Posterior cingulate gyrus (tissue), 11 donors: ENCODE data around the gene AGA.

Experiments
- DNase-seq, 10 donors: peaks; one replicate each; pipeline versions ENCODE4 v3.0.0 to v3.0.0-alpha.2; 2020 to 2021; ENCODE audit warnings: mixed read lengths in 3 of 10
- intact Hi-C: fragments of 100-400 bp; cut with DNase I; formaldehyde crosslinking; loops from one replicate; pipeline ENCODE4 v1.15.1; 2023

The AGA gene

DNA sequence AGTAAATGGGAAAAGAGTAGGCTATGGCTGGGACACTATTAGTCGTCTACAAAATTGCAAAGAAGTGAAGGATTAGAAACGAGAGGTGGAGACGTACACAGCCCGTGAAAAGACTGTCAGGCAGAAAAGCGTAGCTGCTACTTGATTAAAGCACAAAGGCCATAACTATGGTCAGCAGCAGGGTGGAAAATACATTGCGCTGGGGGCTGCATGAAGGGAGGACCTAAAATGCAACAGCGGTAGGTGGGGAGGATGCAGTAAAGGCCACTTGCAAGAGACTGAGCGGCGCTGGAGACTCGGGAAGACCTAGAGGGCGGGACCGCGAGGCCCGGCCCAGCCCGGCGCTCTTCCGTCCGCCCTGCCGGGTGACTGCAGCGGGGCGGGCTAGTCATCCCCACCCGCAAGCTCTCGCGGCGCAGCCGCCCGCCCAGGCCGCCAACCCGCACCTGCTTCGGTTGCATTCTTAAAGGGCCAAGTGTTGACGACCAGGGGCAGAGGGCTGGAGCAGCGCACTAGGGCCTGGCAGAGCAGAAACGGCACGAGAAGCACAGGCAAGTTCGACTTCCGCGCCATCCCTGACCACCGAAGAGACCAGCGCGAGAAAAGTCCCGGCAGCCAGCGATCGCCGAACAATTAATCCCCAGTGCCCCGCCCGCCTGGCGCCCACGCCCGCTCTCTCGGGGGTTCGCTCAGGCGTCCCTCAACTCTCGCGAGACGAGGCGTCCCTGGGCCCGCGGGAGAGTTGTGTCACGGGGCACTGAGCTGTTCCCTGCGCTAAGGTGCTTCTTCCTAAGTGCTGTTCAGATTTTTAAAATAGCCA is at the start of gene AGA:
TSS of gene AGA (minus strand) at position 635 of the 820 bp plus-strand sequence. CDS start at position 573, 62 bp downstream.
- intact Hi-C loops = no loop called here
- peak; percentile 91 to 99 (median 94) for DNase-seq

DNA sequence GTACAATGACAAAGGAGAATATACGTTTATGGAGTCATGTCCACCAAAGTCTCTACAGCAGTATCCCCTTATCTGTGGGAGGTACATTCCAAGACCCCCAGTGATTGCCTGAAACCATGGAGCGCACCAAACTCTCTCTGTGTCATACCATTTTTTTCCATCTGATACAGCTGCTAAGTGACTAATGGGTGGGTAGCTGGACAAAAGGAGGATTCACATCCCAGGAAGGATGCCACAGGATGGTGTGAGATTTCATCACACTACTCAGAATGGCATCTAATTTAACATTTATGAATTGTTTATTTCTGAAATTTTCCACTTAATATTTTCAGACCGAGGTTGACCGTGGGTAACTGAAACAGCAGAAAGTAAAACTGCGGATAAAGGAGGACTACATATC is 49.8 kb upstream of the AGA start:
- intact Hi-C loops = no loop called here
- DNase-seq = no peak

DNA sequence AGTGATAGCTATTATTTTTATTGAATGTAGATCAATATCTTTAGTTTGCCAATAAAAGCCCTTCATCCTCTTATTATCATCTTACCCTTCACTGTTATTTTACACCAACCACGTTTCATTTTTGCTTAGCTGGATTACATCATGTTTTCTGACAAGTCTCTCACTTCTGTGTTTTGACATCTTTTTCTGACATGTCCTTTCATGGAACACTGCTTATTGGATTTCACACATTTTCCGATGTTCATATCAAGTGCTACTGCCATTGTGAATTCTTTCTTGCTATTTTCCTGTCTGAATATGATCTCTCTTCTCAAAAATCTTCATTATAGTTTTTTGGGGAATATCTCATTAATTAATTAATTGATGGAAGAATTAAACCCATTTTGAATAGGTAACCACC is 48.5 kb upstream of the AGA start:
- DNase-seq = no peak
- intact Hi-C loops = no loop called here

DNA sequence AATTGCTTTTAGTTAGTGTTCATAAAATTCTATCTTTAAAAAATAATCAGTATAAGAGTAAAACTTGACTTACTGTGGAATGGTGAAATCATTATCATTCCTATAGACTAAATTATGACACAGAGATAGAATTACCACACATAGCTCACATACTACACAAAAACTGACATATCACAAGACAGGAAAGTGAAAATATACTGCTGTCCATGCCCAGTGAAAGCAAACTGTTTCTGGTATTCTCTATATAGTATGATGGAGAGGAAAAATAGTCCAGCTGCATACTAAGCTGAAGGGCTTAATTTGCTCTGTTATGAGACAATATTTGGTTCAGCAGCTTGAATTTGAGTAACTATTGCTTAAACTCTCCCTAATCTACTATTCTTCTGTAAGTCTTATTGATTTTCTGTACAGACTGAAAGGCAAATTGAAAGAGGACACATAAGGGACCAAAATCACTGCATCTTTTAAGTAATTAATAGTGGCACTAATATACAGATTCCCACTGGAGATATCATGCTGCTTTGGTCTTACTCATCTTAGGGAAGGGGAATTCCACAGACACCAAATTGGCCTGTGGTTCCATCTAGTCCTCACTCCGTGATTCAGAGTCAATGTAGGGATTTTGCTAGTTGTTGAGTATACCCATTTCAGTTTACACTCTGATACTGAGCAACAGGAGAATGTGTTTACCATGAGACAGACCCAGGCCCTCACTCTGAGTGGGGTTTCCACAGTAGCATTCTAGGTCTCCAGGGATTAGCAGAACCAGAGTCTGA is 47.4 kb upstream of the AGA start:
- intact Hi-C loops = no loop called here
- no peak for DNase-seq

DNA sequence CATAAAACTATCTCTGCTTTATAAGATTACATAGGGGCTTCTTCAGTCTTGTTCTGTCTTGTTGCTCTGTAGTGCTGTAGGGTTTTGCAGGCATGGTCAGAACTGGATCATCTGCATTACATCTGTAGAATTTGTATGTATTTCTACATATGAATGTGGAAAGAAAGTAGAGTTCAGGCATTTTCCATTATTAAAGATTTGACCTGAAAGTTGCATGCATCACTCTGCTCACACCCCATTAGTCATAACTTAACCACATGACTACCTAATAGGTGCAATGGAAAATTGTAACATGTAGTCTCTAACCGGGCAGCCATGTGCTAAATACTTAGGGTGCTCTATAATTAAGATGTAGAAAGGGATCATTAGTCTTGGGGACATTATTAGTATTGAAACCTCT is 45.7 kb upstream of the AGA start:
- DNase-seq = no peak
- intact Hi-C loops = no loop called here

DNA sequence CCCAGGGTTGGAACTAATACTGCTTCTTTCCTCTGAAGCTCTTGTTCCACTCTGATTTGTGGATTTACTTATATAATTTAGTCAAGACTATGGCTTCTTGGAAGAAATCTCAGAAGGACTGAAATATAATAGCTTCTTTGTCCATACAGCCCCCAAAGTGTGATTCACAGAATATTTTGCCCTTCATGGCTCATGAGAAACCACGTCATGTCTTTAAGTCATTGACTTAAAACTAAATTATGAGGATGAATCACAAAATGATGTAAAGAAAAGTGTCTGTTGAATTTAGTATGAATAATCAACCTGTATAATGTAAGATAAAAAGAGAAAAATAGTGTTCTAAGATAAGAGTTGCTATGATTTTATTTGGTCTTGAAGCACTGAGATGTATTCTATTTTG is 43.3 kb upstream of the AGA start:
- intact Hi-C loops = no loop called here
- DNase-seq = no peak

DNA sequence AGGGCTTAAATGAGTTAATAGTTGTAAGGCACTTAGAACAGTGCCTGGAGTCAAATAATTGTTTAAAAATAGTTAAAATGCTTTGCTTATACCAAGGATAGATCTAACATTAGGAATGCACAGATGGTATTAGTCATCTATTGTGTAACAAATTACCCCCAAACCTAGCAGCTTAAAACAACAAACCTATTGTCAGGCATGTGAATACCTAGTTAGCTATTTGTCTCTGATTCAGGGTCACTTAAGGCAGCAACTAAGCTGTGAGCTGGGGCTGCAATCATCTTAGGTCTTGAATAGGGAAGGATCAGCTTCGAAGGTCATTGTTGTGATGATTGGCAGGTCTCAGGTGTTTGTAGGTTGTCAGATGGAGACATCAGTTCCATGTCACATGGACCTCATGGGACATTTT is 42.4 kb upstream of the AGA start:
- intact Hi-C loops = no loop called here

DNA sequence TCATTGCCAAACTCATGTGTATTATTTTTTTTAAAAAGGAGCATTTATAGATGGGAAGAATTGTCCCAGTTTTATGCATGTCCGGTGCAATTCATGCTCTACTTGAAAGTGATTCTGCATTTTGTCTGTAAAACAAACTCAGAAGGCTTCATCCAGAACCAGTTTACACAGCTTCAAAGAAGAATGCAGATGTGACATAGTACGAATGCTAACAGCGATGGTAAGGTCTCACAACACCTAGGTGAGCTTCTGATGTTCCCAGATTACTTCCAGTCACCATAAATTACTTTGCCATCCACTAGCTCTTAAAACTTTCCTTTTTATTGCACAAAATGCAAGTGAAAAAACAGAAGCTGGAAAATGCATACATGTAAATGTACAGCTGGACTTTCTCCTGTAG is 41.5 kb upstream of the AGA start:
- DNase-seq = no peak
- intact Hi-C loops = no loop called here

More for the DNA sequence above, 42.4 kb upstream of the AGA start:
- DNase-seq = no peak

DNA sequence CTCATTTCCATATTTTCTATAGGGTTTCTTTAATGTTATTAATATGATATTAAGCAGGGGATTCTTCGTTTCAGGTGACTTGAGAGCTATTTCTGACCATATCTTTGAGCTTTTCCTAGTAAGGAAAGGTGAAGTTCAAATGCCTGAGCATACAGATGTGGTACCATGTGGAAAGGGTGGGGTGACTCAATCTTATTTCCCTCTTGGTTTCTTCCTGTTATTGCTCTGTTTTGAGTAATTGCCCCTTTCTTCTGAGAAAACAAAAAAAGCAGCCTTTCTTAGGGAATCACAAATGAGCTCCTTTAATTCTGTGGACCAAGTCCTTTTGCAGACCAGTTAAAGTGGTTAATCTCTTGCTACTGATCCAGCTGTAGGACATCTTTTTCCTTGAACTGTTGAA is 41.0 kb upstream of the AGA start:
- DNase-seq = no peak
- intact Hi-C loops = no loop called here

DNA sequence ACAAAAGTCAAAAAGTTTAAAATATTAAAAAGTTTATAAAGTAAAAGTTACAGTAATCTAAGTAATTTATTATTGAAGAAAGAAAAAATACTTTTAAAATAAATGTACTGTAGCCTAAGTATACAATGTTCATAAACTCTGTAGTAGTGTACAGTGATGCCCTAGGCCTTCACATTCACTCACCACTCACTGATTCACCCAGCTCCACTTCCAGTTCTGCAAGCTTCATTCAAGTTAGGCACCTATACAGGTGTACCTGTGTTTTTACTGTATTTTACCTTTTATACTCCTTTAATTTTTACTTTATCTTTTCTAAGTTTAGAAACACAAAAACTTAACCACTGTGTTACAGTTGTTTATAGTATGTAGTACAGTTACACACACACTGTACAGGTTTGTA is 40.1 kb upstream of the AGA start:
- no peak for DNase-seq
- intact Hi-C loops = no loop called here

DNA sequence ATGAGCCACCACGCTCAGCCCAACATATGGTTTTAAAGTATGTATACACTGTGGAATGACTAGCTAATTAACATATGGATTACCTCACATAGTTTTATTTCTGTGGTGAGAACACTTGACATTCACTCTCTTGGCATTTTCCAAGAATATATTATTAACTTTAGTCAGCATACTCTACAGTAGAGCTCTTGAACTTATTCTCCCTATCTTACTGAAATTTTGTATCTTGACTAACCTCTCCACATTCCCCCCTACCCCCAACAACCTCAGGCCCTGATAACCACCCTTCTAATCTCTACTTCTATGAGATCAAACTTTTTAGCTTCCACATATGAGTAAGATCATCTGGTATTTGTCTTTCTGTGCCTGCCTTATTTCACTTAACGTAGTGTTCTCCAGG is 38.6 kb upstream of the AGA start:
- intact Hi-C loops = no loop called here

DNA sequence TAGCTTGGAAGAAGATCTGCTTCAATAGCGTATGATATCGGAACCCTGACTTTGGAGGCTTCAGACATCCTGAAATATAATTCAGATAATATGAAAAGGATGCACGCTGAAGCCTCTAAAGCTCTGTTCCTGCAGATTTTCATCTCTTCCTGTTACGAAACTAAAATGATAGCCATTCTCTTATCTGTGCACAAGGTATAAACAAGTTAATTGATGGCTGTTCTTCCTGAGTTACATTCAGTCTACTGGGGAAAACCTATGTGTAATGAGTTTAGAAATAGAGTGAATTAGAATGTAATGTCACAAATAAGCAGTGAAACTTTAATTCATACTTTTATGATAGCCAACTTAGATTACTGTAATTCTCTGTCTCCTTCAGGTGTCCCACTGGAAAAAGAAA is 36.8 kb upstream of the AGA start:
- DNase-seq = no peak
- intact Hi-C loops = no loop called here

More for the DNA sequence above, 38.6 kb upstream of the AGA start:
- DNase-seq = no peak

DNA sequence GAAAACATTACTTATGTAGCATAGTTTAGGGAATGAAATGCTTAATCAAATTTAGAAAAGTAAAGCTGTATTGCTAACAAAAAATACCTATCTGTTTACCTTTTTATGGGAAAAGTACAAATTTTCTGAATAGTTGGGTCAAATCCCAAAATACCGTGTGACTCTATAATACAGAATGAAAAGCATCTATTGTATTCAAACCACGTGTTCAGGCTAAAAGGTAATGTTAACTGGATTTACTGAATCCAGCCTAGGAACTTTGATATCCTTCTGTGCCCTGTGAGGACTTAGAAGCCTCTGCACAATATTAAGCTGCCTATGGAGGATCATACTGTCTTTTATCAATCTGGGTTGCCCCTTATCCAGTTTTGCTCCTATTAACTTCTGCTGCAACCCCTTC is 36.3 kb upstream of the AGA start:
- no peak for DNase-seq
- intact Hi-C loops = no loop called here

DNA sequence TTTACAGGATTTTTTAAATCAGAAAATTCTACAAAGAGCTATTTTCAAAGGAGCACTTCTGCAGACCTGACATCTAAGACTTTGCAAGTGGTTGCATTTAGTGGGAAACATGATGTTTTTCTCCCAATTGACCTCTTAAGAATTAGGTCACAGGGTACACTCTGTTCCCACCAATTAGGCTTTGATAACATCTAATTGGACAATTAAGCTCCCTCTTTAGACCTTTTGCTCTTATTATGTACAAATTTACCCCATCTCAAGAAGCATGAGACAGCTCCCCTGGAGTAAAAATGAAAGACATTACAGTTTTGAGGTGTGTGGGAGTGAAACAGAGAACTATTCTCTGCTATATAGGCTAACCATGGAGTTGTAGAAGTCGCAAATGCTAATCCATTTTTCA is 31.8 kb upstream of the AGA start:
- no peak for DNase-seq
- intact Hi-C loops = no loop called here

DNA sequence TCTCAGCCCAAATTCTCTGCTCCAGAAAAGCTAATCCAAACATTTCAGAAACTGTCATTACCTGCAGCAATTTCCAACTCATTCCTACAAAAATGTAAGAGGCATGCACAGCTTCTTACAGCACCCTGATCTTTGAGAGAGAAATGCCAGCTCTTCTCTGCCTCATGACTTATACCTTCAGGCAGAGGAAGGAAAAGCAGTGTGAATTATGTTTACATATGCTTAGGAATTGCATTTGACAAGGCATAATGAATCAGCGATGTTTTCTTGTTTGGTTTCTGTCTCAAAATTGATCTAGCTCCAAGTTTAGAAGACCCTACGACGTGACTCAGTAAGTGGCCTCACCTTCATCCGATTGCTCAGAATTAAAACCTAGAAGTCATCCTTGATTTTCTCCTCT is 21.8 kb upstream of the AGA start:
- no peak for DNase-seq
- intact Hi-C loops = no loop called here

DNA sequence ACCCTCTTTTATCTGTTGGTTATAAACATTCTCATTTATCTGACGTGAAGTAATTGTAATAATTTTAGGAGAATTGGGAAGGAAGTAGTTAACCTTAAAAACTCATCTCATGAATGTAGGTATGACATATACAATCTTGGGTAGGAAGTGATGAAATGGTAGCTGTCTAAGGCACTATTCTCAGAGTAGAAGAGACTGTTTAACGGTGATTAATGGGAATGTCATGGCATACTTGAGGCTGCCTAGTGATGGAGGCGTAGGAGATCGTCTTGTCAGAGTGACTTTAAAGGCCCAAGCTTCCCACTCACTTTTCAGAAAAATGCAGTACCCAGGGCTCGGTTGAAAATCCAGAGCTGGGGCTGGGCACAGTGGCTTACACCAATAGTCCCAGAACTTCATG is 19.4 kb upstream of the AGA start:
- DNase-seq = no peak
- intact Hi-C loops = no loop called here

DNA sequence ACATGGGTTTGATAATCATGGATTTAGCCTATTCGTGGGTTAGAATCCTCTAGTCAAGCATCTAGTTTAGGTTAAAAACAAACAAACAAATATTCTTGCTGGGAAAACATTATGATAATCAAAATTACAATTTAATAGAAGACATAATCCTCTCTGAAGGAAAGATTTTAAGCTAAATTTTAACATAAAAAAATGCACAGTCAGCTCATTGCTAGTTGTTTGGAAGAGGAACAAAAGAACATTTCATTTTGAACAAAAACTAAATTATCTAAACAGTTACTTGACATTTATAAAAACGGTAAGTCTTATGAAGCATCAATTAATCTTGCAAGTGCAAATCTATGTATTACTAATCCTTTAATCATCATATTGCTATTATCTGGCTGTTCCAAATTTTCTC is 18.2 kb upstream of the AGA start:
- DNase-seq = no peak
- intact Hi-C loops = no loop called here

DNA sequence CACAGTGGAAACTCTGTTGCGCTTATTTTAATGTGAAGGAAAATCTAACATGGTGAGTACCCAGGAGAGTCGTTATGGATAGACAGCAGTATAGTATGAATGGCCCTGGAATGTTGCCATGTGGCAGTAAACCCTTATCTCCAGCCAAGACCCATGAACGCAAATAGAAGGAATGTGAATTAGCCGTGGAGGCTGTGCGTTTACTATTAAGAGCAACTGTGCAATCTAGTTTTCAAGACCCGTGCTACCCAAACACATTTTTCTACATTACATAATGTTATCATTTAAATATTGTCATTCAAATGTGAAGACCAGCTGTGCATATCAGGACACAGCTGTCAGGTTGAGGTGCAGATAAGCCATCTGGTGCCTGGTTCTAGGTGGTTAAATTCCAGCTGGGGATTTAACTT is 13.3 kb upstream of the AGA start:
- no peak for DNase-seq
- intact Hi-C loops = no loop called here

DNA sequence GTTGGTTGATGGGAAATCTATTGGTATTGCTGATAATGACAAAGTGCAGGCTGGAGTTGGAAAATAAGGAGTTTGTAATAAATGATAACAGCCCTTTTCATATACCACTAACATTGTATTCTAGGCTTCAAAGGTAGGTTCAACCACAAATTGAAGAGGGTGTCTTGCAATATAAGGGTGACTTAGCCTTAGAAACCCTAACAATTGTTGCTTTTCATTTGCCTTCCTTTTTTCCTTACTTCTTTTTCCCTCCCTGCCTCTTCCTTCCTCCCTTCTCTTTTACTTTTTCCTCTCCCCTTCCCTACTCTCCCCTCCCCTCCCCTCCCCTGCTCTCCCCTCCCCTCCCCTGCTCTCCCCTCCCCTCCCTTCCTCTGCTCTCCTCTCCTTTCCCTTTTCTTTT is 10.9 kb upstream of the AGA start:
- DNase-seq = no peak
- intact Hi-C loops = no loop called here

DNA sequence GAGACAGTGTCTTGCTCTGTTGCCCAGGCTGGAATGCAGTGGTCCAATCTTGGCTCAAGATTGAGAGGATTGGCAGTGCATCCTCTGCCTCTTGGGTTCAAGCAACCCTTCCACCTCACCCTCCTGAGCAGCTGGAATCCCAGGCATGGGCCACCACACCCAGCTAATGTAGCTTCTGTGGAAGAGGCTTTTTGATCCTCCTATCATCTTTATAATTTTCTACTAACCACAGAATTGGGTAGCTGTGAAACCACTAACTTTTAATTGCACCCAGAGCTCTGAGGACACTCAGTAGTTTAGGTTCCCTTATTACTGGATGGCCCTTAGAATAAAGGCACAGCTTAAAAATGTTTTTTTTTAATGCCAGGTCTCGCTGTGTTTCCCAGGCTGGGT is 8.9 kb upstream of the AGA start:
- intact Hi-C loops = no loop called here
- no peak for DNase-seq

DNA sequence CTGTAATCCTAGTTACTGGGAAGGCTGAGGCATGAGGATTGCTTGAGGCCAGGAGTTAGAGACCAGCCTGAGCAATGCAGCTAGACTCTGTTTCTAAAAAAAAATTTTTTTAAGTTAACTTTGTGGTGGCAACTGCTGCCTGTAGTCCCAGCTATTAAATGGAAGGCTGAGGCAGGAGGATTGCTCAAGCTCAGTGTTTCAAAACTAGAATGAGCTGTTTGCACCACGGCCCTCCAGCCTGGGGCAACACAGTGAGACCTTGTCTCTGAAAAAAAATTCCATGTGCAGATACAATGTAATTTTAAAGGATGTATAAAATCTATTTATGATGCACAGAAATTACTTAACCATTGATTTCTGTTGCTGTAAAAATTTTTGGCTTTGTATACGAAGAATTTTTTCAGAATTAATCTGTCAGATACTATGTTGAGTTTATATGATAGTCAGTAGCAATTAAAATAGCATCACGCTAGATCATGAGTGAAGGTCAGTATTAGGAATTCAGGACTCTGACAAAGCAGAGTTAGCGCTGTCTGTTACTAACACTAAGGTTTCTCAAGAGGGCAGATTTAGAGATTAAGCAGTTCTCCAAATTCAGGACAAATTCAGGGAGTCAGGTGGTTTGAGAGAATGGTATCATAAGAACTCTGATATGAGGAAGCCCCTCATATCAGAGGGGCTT is 8.3 kb upstream of the AGA start:
- intact Hi-C loops = no loop called here
- no peak for DNase-seq

DNA sequence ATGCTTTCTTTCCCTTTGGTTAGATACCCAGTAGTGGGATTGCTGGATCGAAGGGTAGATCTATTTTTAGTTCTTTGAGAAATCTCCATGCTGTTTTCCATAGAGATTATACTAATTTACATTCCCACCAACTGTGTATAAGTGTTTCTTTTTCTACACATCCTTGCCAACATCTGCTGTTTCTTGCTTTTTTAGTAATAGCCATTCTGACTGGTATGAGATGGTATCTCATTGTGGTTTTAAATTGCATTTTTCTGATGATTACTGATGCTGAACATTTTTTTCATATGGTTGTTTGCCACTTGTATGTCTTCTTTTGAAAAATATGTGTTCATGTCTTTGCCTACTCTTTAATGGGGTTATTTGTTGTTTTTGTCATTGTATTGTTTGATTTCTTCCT is 6.6 kb upstream of the AGA start:
- intact Hi-C loops = no loop called here

More for the DNA sequence above, 6.6 kb upstream of the AGA start:
- DNase-seq = no peak
